H1 (cell line): ENCODE results near the gene ZNF541. TPM values are rescaled to one million over a fixed set of nuclear protein-coding genes. Genes with fewer than 3 reads are reported as not detected.

Experiments used
- ASH2L ChIP-seq: fragments of 200-600, 300-600 bp; sonication (generic); IDR thresholded peaks from one replicate; pipeline ENCODE4 v1.7.1; 2017; ENCODE audit warnings: low read length
- BCL11A ChIP-seq, 2 experiments: IDR thresholded peaks; one replicate each; pipeline ENCODE4 v1.6.1; 2011; ENCODE audit warnings: low read depth in 2 of 2, low read length in 2 of 2, mild to moderate bottlenecking in 2 of 2
- CHD2 ChIP-seq: IDR thresholded peaks from 2 replicates; pipeline ENCODE4 v1.6.1; 2012; ENCODE audit warnings: low read length, improper control_type of control experiment
- CREB1 ChIP-seq: IDR thresholded peaks from 2 replicates; pipeline ENCODE4 v1.6.1; 2012; ENCODE audit warnings: inconsistent platforms
- EP300 ChIP-seq, 2 experiments: IDR thresholded peaks; 1 replicate in 1 of 2; 2 replicates in 1 of 2; pipeline ENCODE4 v1.6.1; 2011 to 2012; ENCODE audit warnings: low read depth in 2 of 2, low read length in 2 of 2, mild to moderate bottlenecking in 2 of 2, borderline replicate concordance in 1 of 2, inconsistent platforms in 1 of 2, moderate library complexity in 1 of 2
- GTF2F1 ChIP-seq: IDR thresholded peaks from 2 replicates; pipeline ENCODE4 v1.6.1; 2012; ENCODE audit warnings: low read depth, low read length, improper control_type of control experiment, borderline replicate concordance
- RBBP5 ChIP-seq: IDR thresholded peaks from 2 replicates; pipeline ENCODE4 v1.7.1; 2012; ENCODE audit warnings: low read depth, mild to moderate bottlenecking, inconsistent platforms, low read length, moderate library complexity, borderline replicate concordance
- SIN3A ChIP-seq, 2 experiments: IDR thresholded peaks in 1 of 2; conservative IDR thresholded peaks in 1 of 2; 2 replicates each; pipeline ENCODE4 v1.6.1; 2011 to 2012; ENCODE audit warnings: low read length in 2 of 2, improper control_type of control experiment in 1 of 2, low read depth in 1 of 2, mild to moderate bottlenecking in 1 of 2
- TAF1 ChIP-seq: IDR thresholded peaks from 2 replicates; pipeline ENCODE4 v1.6.1; 2011; ENCODE audit warnings: mild to moderate bottlenecking, low read depth, low read length
- TBP ChIP-seq: IDR thresholded peaks from 2 replicates; pipeline ENCODE4 v1.6.1; 2011; ENCODE audit warnings: low read depth, low read length, improper control_type of control experiment
- polyA plus RNA-seq, 7 experiments: library from polyadenylated mRNA; depleted of rRNA in 3 of 7; stranded (reverse) in 5 of 7; unstranded in 2 of 7; fragments of >200 nt in 5 of 7; fragments of 200-250 nt in 2 of 7; gene quantifications; 1 replicate in 5 of 7; 2 replicates in 1 of 7; 4 replicates in 1 of 7; pipeline versions ENCODE4 v1.2.1 to v1.2.3, GENCODE V29; 2011 to 2013; ENCODE audit warnings: missing spikeins in 2 of 7, mixed read lengths in 2 of 7
- total RNA-seq: library from RNA; stranded (reverse); fragmentation: NEBNext Ultra II Directional; extraction: Animal tissue kit (Norgen Biotek cat#: 25700); gene quantifications from 2 replicates; pipeline ENCODE4 v1.2.1, GENCODE V29; 2021

Gene ZNF541
- total and polyA plus RNA-seq, 2 of the 8 experiments (the other 6 are each of a cell fraction or from before 2014, with no cell fraction given): 0.05 TPM; not detected in 1

DNA sequence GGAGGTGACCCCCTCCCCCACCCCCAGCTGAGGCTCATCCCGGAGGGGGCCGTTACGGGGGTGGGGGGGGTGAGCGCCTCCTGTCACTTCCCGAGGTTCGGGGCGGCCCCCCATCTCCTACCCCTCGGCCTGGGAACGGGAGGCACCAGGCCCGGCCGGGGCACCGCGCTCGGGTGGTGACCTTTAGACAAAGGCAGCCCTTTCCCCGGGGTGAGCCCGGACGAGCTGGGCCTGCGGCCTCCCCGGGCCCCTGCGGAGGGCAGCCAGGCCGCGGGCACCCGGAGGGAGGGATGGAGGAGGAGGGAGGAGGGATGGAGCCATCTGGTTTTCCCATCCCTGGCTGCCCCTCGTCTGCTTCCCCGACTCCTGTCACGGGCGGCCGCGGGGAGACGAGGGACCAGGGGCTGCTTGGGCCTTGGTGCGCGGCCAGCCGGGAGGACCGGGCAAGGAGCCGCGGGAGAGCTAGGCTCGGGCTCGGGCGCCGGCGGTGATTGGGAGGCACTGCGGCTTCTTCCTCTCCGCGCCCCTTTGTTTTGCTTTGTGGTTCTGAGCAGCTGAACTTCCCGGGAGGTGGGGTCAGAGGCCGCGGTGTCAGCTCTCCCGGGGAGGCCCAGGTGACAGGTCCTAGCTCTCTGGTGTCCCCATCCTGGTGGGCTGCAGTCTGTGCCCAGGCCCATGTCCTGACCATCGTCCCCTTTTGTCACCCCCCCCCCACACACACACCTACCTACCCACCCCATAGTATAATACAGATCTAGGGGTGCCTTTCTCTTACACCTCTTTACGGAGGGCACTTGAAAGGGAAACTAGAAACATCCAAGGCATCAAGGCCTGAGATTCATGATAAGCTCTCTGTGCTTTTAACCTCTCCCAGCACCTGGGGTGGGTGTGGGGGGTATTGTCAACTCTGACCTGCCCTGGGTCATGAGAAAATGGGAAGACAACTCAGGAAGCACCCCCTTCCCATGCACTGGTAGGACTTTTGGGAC, 37.3 kb upstream of the ZNF541 start (continued):
- TF ChIP-seq TBP: 0 out of 2 replicates have a peak, but pooled peaks have one; percentile 23
- TF ChIP-seq CREB1: no peak
- 0 out of 2 replicates have a peak, but pooled peaks have one; percentile 26 for TF ChIP-seq RBBP5
- no peak for TF ChIP-seq EP300 (IDR thresholded peaks at IDR 0.05; ENCODE audit: borderline replicate concordance in 1 of 2, low read depth in 2 of 2, low read length in 2 of 2)
- peak; percentile 78; a peak in 2 of 4 replicates for TF ChIP-seq SIN3A (conservative IDR thresholded peaks at IDR 0.05 in 1 of 2, IDR thresholded peaks at IDR 0.05 in 1 of 2; ENCODE audit: low read depth in 1 of 2, low read length in 2 of 2)
- no peak for TF ChIP-seq CHD2
- TF ChIP-seq ASH2L: peak; percentile 71
- peak; percentile 45; the same call in 1 of the 2 replicates for TF ChIP-seq TAF1
- no peak for TF ChIP-seq GTF2F1
- no peak for TF ChIP-seq BCL11A (IDR thresholded peaks at IDR 0.05; ENCODE audit: low read depth in 2 of 2, low read length in 2 of 2)
